Vagina (tissue), 2 donors: ENCODE results near the gene GPR27. TPM values are rescaled to one million over a fixed set of nuclear protein-coding genes. Genes with fewer than 3 reads are reported as not detected.

Experiments used
- DNase-seq, 2 donors: peaks; one replicate each; pipeline ENCODE4 v3.0.0-alpha.2; 2017; ENCODE audit errors: extremely low spot score in 2 of 2
- H3K27ac ChIP-seq: fragments of 200-600 bp; sonication (generic); one replicate; pipeline ENCODE4 v1.5.1; 2019
- H3K27me3 ChIP-seq: fragments of 200-600 bp; sonication (generic); one replicate; pipeline ENCODE4 v1.5.1; 2019
- H3K36me3 ChIP-seq, 2 donors: fragments of 200-600 bp; sonication (generic); one replicate each; pipeline ENCODE4 v1.5.1; 2017 to 2019
- H3K4me1 ChIP-seq: fragments of 200-600 bp; sonication (generic); one replicate; pipeline ENCODE4 v1.5.1; 2019
- H3K4me3 ChIP-seq, 2 donors: fragments of 200-600 bp; sonication (generic); 1 replicate in 1 of 2; 2 replicates in 1 of 2; pipeline ENCODE4 v1.5.1; 2016 to 2019
- H3K9me3 ChIP-seq: fragments of 200-600 bp; sonication (generic); one replicate; pipeline ENCODE4 v1.5.1; 2019
- CTCF ChIP-seq, 3 experiments: fragments of 450-650 bp in 2 of 3; fragments of 200-600 bp in 1 of 3; sonication (generic) in 1 of 3; IDR thresholded peaks; one replicate each; pipeline ENCODE4 v1.5.1; 2017 to 2019; ENCODE audit warnings: antibody characterized with exemption in 3 of 3, mild to moderate bottlenecking in 2 of 3, moderate library complexity in 2 of 3
- POLR2A ChIP-seq, 2 donors: fragments of 450-650 bp; IDR thresholded peaks; one replicate each; pipeline ENCODE4 v1.6.1; 2017; ENCODE audit warnings: antibody characterized with exemption in 2 of 2, mild to moderate bottlenecking in 2 of 2, moderate library complexity in 2 of 2
- POLR2AphosphoS5 ChIP-seq, 2 donors: sonication (generic); formaldehyde crosslinking; IDR thresholded peaks; one replicate each; pipeline ENCODE4 v1.9.0; 2017; ENCODE audit warnings: antibody characterized with exemption in 2 of 2, mild to moderate bottlenecking in 2 of 2, low read depth in 1 of 2; ENCODE audit not compliant: insufficient read depth in 1 of 2
- intact Hi-C: fragments of 100-400 bp; cut with DNase I; formaldehyde crosslinking; loops from one replicate; pipeline ENCODE4 v1.15.1; 2023
- total RNA-seq: library from RNA; depleted of rRNA; stranded (reverse); fragments of >200 nt; gene quantifications from one replicate; pipeline ENCODE4 v1.2.3, GENCODE V29; 2016

The GPR27 gene
- total RNA-seq, 1 donor from 2014 or later: 1.2 TPM

- Histone ChIP-seq H3K27me3 (no peaks in the 10 kb centered on the region), H3K9me3 (no peaks in the 10 kb centered on the region), H3K4me1 (peaks cover 7% of the 10 kb centered on the region), H3K27ac (no peak overlapping the region), H3K36me3 (no peaks in the 10 kb centered on the region), H3K4me3 (no peak overlapping the region)
- DNase-seq: no peak
- TF ChIP-seq POLR2A (IDR thresholded peaks at IDR 0.05) (no peak), POLR2AphosphoS5 (IDR thresholded peaks at IDR 0.05; ENCODE audit: insufficient read depth in 1 of 2, low read depth in 1 of 2) (no peak), CTCF (IDR thresholded peaks at IDR 0.05) (no peak)
- intact Hi-C loops: no loop called here
These were observed 5.7 kb downstream of the GPR27 start for GRCh38 chr3:71759401-71759800.

- no peak for DNase-seq
- Histone ChIP-seq H3K27ac (no peak overlapping the region), H3K9me3 (no peaks in the 10 kb centered on the region), H3K36me3 (no peaks in the 10 kb centered on the region), H3K27me3 (no peaks in the 10 kb centered on the region), H3K4me1 (peaks cover 3% of the 10 kb centered on the region), H3K4me3 (no peak overlapping the region)
- intact Hi-C loops: no loop called here
- no peak for TF ChIP-seq POLR2A (IDR thresholded peaks at IDR 0.05)
These were observed 6.5 kb downstream of the GPR27 start for GRCh38 chr3:71760140-71760539.

- Histone ChIP-seq H3K36me3 (no peaks in the 10 kb centered on the region), H3K9me3 (no peaks in the 10 kb centered on the region), H3K4me1 (no peaks in the 10 kb centered on the region), H3K4me3 (no peak overlapping the region), H3K27ac (no peak overlapping the region), H3K27me3 (no peaks in the 10 kb centered on the region)
- TF ChIP-seq POLR2AphosphoS5 (IDR thresholded peaks at IDR 0.05; ENCODE audit: insufficient read depth in 1 of 2, low read depth in 1 of 2): no peak
- no peak for TF ChIP-seq CTCF (IDR thresholded peaks at IDR 0.05)
- no peak for TF ChIP-seq POLR2A (IDR thresholded peaks at IDR 0.05)
- DNase-seq: no peak
- intact Hi-C loops: no loop called here
These were observed 9.8 kb downstream of the GPR27 start for GRCh38 chr3:71763426-71763825.

GRCh38 chr3:71771126-71771525 is 17.5 kb downstream of the GPR27 start:
- H3K36me3 ChIP-seq: no peaks in the 10 kb centered on the region
- intact Hi-C loops: no loop called here
- no peak overlapping the region for H3K27ac ChIP-seq
- no peak for DNase-seq
- no peak overlapping the region for H3K4me3 ChIP-seq
- H3K4me1 ChIP-seq: no peaks in the 10 kb centered on the region
- TF ChIP-seq CTCF (IDR thresholded peaks at IDR 0.05) (no peak), POLR2A (IDR thresholded peaks at IDR 0.05) (no peak), POLR2AphosphoS5 (IDR thresholded peaks at IDR 0.05; ENCODE audit: insufficient read depth in 1 of 2, low read depth in 1 of 2) (no peak)
- no peaks in the 10 kb centered on the region for H3K27me3 ChIP-seq
- no peaks in the 10 kb centered on the region for H3K9me3 ChIP-seq

- H3K27me3 ChIP-seq: no peaks in the 10 kb centered on the region
- TF ChIP-seq CTCF (IDR thresholded peaks at IDR 0.05): no peak
- no peak for TF ChIP-seq POLR2A (IDR thresholded peaks at IDR 0.05)
- no peak for TF ChIP-seq POLR2AphosphoS5 (IDR thresholded peaks at IDR 0.05; ENCODE audit: insufficient read depth in 1 of 2, low read depth in 1 of 2)
- no peaks in the 10 kb centered on the region for H3K9me3 ChIP-seq
- no peak overlapping the region for H3K4me3 ChIP-seq
- no peaks in the 10 kb centered on the region for H3K36me3 ChIP-seq
- DNase-seq: no peak
- H3K27ac ChIP-seq: no peak overlapping the region
- no peaks in the 10 kb centered on the region for H3K4me1 ChIP-seq
- intact Hi-C loops: no loop called here
These were observed 18.2 kb downstream of the GPR27 start for GRCh38 chr3:71771884-71772283.

- no peak for TF ChIP-seq CTCF (IDR thresholded peaks at IDR 0.05)
- TF ChIP-seq POLR2A (IDR thresholded peaks at IDR 0.05): no peak
- no peak for TF ChIP-seq POLR2AphosphoS5 (IDR thresholded peaks at IDR 0.05; ENCODE audit: insufficient read depth in 1 of 2, low read depth in 1 of 2)
- Histone ChIP-seq H3K36me3 (no peaks in the 10 kb centered on the region), H3K4me1 (no peaks in the 10 kb centered on the region), H3K27me3 (no peaks in the 10 kb centered on the region), H3K9me3 (no peaks in the 10 kb centered on the region), H3K4me3 (no peak overlapping the region), H3K27ac (no peak overlapping the region)
- DNase-seq: no peak
- intact Hi-C loops: no loop called here
These were observed 22.9 kb downstream of the GPR27 start for GRCh38 chr3:71776538-71776937.
